ENCODE results near the gene PSMA2. TPM values are rescaled to one million over a fixed set of nuclear protein-coding genes. Genes with fewer than 3 reads are reported as not detected.

PSMA2 gene
- total RNA-seq, 1 donor from 2014 or later, result 74.4 TPM

- no peak for ATAC-seq
Measured at GRCh38 chr7:42939457-42940240, 7.7 kb upstream of the PSMA2 start.

- ATAC-seq, result no peak
Measured at GRCh38 chr7:42935861-42936260, 3.9 kb upstream of the PSMA2 start.

GRCh38 chr7:42934291-42934690, 2.3 kb upstream of the PSMA2 start:
- ATAC-seq, result no peak

GRCh38 chr7:42932811-42933591, 1.0 kb upstream of the PSMA2 start:
- no peak for ATAC-seq

- ATAC-seq, result no peak
Measured at GRCh38 chr7:42931447-42931833, 534 bp downstream of the PSMA2 start.

GRCh38 chr7:42930889-42931288, 1.1 kb downstream of the PSMA2 start:
- ATAC-seq, result no peak

- no peak for ATAC-seq
Measured at GRCh38 chr7:42929449-42929848, 2.5 kb downstream of the PSMA2 start.

GRCh38 chr7:42928754-42929153, 3.2 kb downstream of the PSMA2 start:
- no peak for ATAC-seq

GRCh38 chr7:42926204-42926603, 5.8 kb downstream of the PSMA2 start:
- ATAC-seq, result no peak

GRCh38 chr7:42925630-42926029, 6.3 kb downstream of the PSMA2 start:
- ATAC-seq, result peak; percentile 28

GRCh38 chr7:42924223-42924838, 7.6 kb downstream of the PSMA2 start:
- no peak for ATAC-seq

- ATAC-seq, result no peak
Measured at GRCh38 chr7:42922017-42922753, 9.8 kb downstream of the PSMA2 start.

- no peak for ATAC-seq
Measured at GRCh38 chr7:42915356-42915755, 16.6 kb downstream of the PSMA2 start.

- ATAC-seq, result no peak
Measured at GRCh38 chr7:42914421-42915045, 17.4 kb downstream of the PSMA2 start.

- ATAC-seq, result no peak
Measured at GRCh38 chr7:42914009-42914408, 18.0 kb downstream of the PSMA2 start.

- no peak for ATAC-seq
Measured at GRCh38 chr7:42913591-42913990, 18.4 kb downstream of the PSMA2 start.

- ATAC-seq, result peak; percentile 95
Measured at GRCh38 chr7:42911454-42912447, 20.2 kb downstream of the PSMA2 start, which contains the start of gene C7orf25. TSS of gene C7orf25 (minus strand) at chr7:42912070. CDS start at chr7:42910900, 1,170 bp downstream.

GRCh38 chr7:42910306-42910705, 21.7 kb downstream of the PSMA2 start:
- ATAC-seq, result no peak

- no peak for ATAC-seq
Measured at GRCh38 chr7:42907316-42907715, 24.7 kb downstream of the PSMA2 start.

- no peak for ATAC-seq
Measured at GRCh38 chr7:42906181-42906580, 25.8 kb downstream of the PSMA2 start.

GRCh38 chr7:42902331-42902730, 29.6 kb downstream of the PSMA2 start:
- ATAC-seq, result no peak

Measured in esophagus mucosa (tissue), 1 donor.